ENCODE results near the gene APC. TPM values are rescaled to one million over a fixed set of nuclear protein-coding genes. Genes with fewer than 3 reads are reported as not detected.
A peak's percentile ranks its signal among the peaks of the same experiment; 100 is the strongest.
"Not testable (repeated sequence)": the region's sequence is repeated elsewhere in the genome, so short reads cannot be mapped to it uniquely, and the experiment has no call there.

The APC gene
- total and polyA plus RNA-seq, 4 donors, result 83.2 to 279 (median 137) TPM

DNA sequence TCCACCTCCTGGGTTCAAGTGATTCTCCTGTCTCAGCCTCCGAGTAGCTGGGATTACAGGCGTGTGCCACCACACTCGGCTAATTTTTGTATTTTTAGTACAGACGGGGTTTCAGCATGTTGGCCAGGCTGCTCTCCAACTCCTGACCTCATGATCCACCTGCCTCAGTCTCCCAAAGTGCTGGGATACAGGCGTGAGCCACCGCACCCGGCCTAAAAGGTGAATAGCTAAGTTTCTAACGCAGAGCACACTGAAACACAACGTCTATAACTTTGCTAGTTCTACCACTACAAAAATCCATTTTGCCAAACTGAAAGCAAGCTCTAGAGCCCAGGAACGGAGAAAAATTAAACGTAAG is 122.9 kb downstream of the APC start:
- WGBS (ENCODE audit: insufficient coverage), result 78% methylated on average over 6 of the region's 11 CpGs
- peaks cover 13% of the 10 kb centered on the region for H3K4me1 ChIP-seq (ENCODE audit: control insufficient read depth, insufficient read depth, low read length)
- peak overlapping the region; percentile 92 for H3K4me3 ChIP-seq (ENCODE audit: low read depth, low read length)
- H3K27me3 ChIP-seq (ENCODE audit: control insufficient read depth, insufficient read depth, low read length); H3K36me3 ChIP-seq (ENCODE audit: control insufficient read depth, insufficient read depth, low read length); DNase-seq (ENCODE audit: low read depth in 4 of 6, low spot score in 6 of 6); H3K9me3 ChIP-seq (ENCODE audit: control insufficient read depth, insufficient read depth, low read length): not testable (repeated sequence)
- H3K27ac ChIP-seq (ENCODE audit: low read depth, low read length), result peak overlapping the region; percentile 85

DNA sequence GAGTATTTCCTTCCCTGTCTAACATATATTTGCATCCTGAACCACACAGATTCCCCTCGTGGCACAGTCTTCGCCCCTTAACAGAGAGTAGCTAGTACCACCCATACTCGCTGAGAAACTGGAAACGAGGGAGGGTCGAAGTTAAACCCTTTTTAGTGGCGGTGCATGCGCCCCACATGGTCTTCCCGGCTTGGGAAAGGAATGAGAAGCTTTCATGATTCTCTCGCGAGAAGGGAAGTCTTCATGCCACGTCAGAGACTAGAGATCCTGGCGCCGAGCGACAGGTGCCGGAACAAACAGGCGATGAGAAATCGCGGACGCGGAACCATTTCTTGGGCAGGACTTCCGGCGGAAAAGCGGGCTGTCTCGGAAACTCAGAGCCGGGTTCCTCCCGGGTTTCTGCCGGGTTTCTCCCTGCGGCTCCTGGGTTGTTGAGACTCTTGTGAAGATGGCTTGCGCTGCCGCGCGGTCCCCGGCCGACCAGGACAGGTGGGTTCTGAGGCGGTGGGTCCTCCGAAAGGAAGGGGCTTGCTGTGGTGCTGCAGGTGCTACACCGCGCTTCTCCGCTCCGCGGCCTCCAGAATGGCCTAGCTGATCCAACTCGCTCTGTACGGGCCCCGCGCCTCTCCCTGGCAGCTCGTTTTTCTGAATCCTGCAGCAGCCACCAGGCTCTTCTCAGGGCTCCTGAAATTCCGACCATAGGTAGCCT is 123.4 kb downstream of the APC start, which contains the start of gene SRP19:
Gene SRP19 (plus strand): TSS at position 359 of the 709 bp plus-strand sequence. CDS start 90 bp downstream, at position 449.
- WGBS (ENCODE audit: insufficient coverage), result under 1% methylated on average over 44 of the region's 47 CpGs
- peak within 1 kb of the TSS; percentile 85 for H3K27ac ChIP-seq (ENCODE audit: low read depth, low read length)
- peak; percentile 92 to 99 (median 96) for DNase-seq (ENCODE audit: low read depth in 4 of 6, low spot score in 6 of 6)

DNA sequence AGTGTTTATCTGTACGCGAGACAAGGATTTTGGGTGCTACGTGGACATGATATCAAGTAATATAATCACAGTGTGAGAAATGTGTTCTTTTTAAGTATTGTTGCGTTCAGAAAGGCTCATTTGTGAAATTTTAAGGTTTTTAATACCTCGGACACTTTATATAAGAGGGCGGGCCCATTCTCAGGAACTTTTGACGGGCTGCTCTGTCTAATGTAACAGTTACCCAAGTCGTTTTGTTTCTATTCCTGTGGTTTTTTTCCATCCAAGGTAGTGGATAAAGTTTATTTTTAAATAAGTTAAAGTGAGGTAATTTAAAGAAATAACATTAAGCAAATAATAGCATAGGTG is 123.9 kb downstream of the APC start:
- Histone ChIP-seq H3K36me3 (ENCODE audit: control insufficient read depth, insufficient read depth, low read length) (peaks cover 16% of the 10 kb centered on the region), H3K9me3 (ENCODE audit: control insufficient read depth, insufficient read depth, low read length) (no peaks in the 10 kb centered on the region), H3K27ac (ENCODE audit: low read depth, low read length) (peak overlapping the region; percentile 85), H3K4me3 (ENCODE audit: low read depth, low read length) (peak overlapping the region; percentile 92), H3K4me1 (ENCODE audit: control insufficient read depth, insufficient read depth, low read length) (peaks cover 13% of the 10 kb centered on the region), H3K27me3 (ENCODE audit: control insufficient read depth, insufficient read depth, low read length) (no peaks in the 10 kb centered on the region)
- DNase-seq (ENCODE audit: low read depth in 4 of 6, low spot score in 6 of 6), result no peak
- no CpG with 5 or more reads among the region's 8 CpGs for WGBS (ENCODE audit: insufficient coverage)

More for the DNA sequence above, 123.4 kb downstream of the APC start, which contains the start of gene SRP19:
- Histone ChIP-seq H3K4me3 (ENCODE audit: low read depth, low read length) (peak within 1 kb of the TSS; percentile 92), H3K27me3 (ENCODE audit: control insufficient read depth, insufficient read depth, low read length) (no peaks in the 10 kb centered on the region), H3K9me3 (ENCODE audit: control insufficient read depth, insufficient read depth, low read length) (no peaks in the 10 kb centered on the region), H3K36me3 (ENCODE audit: control insufficient read depth, insufficient read depth, low read length) (peaks cover 12% of the 10 kb centered on the region), H3K4me1 (ENCODE audit: control insufficient read depth, insufficient read depth, low read length) (peaks cover 13% of the 10 kb centered on the region)

DNA sequence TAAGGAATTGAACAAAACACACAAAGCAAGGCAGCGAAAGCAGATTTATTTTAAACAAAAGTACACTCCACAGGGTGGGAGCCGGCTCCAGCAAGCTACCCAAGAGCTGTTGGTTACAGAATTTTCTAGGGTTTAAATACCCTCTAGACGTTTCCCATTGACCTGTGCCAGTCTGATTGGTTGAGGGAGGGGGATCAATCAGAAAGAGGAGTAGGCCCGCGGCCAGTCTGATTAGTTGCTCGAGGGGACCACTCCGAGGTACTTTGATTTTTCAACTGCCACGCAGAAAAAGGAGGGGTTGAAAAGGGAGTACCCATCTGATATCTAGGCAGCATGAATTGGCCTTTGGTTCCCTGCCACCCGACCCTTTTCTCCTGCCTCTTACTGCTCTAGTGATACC is 124.4 kb downstream of the APC start:
- 47% methylated on average over 2 of the region's 9 CpGs for WGBS (ENCODE audit: insufficient coverage)
- no peak for DNase-seq (ENCODE audit: low read depth in 4 of 6, low spot score in 6 of 6)
- Histone ChIP-seq H3K4me3 (ENCODE audit: low read depth, low read length) (peak overlapping the region; percentile 92), H3K36me3 (ENCODE audit: control insufficient read depth, insufficient read depth, low read length) (peaks cover 16% of the 10 kb centered on the region), H3K27me3 (ENCODE audit: control insufficient read depth, insufficient read depth, low read length) (no peaks in the 10 kb centered on the region), H3K27ac (ENCODE audit: low read depth, low read length) (no peak overlapping the region), H3K9me3 (ENCODE audit: control insufficient read depth, insufficient read depth, low read length) (no peaks in the 10 kb centered on the region), H3K4me1 (ENCODE audit: control insufficient read depth, insufficient read depth, low read length) (peaks cover 13% of the 10 kb centered on the region)

DNA sequence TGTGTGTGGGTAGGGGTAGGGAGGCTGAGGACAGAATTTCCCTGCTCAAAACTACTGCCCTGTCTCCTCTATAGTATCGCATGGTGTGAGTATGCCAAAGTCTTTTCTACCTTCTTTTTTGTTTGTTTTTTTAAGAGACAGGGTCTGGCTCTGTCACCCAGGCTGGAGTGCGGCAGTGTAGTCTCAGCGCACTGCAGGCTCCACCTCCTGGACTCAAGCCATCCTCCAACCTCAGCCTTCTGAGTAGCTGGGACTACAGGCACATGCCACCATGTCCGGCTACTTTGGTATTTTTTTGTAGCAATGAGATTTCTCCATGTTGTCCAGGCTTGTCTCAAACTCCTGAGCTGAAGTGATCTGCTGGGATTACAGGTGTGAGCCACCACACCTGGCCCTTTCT is 125.9 kb downstream of the APC start:
- Histone ChIP-seq H3K27me3 (ENCODE audit: control insufficient read depth, insufficient read depth, low read length) (no peaks in the 10 kb centered on the region), H3K4me1 (ENCODE audit: control insufficient read depth, insufficient read depth, low read length) (peaks cover 13% of the 10 kb centered on the region), H3K9me3 (ENCODE audit: control insufficient read depth, insufficient read depth, low read length) (no peaks in the 10 kb centered on the region), H3K4me3 (ENCODE audit: low read depth, low read length) (no peak overlapping the region), H3K27ac (ENCODE audit: low read depth, low read length) (no peak overlapping the region), H3K36me3 (ENCODE audit: control insufficient read depth, insufficient read depth, low read length) (peaks cover 20% of the 10 kb centered on the region)
- DNase-seq (ENCODE audit: low read depth in 4 of 6, low spot score in 6 of 6), result no peak
- 60% methylated on average over 1 of the region's 4 CpGs for WGBS (ENCODE audit: insufficient coverage)

DNA sequence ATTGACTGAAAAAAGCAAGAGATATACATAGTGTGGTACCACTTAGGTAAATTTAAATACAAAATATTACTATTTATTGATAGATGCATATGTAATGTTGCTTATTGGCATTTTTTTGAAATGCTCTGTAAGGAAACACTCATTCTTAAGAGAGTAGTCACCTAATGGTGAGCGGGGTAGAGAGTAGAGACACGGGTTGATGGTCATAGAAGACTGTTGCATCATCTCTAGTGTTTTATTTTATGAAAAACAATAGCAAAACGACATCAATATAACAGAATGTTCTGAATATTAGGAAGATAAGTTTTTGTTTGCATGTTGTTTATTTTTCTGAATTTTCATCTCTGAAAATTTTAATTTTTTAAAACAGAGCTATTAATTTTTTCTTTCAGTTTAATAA is 127.4 kb downstream of the APC start:
- Histone ChIP-seq H3K4me3 (ENCODE audit: low read depth, low read length) (no peak overlapping the region), H3K4me1 (ENCODE audit: control insufficient read depth, insufficient read depth, low read length) (peaks cover 13% of the 10 kb centered on the region), H3K27ac (ENCODE audit: low read depth, low read length) (no peak overlapping the region), H3K27me3 (ENCODE audit: control insufficient read depth, insufficient read depth, low read length) (no peaks in the 10 kb centered on the region), H3K9me3 (ENCODE audit: control insufficient read depth, insufficient read depth, low read length) (no peaks in the 10 kb centered on the region), H3K36me3 (ENCODE audit: control insufficient read depth, insufficient read depth, low read length) (peaks cover 22% of the 10 kb centered on the region)
- DNase-seq (ENCODE audit: low read depth in 4 of 6, low spot score in 6 of 6), result no peak
- WGBS (ENCODE audit: insufficient coverage), result no CpG with 5 or more reads among the region's 3 CpGs

DNA sequence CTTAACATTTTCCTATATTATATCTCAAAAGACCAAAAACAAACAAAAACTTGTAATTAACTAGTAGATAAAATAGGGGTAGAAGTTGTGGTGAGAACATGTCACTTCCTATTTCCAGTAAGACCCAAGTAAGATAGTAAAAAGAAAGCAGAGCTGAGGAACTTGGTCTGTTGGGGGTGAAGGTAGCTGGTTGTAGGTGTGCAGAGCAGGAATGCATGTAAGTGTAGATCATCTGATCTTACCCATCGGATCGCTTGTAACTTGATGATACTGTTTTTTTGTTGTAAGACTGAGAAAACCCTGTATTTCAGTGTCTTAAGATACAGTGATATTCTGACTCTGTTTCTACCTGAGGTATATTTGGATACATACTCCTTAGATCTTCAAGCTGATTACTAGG is 129.1 kb downstream of the APC start:
- Histone ChIP-seq H3K9me3 (ENCODE audit: control insufficient read depth, insufficient read depth, low read length) (no peaks in the 10 kb centered on the region), H3K27ac (ENCODE audit: low read depth, low read length) (no peak overlapping the region), H3K4me3 (ENCODE audit: low read depth, low read length) (no peak overlapping the region), H3K27me3 (ENCODE audit: control insufficient read depth, insufficient read depth, low read length) (no peaks in the 10 kb centered on the region), H3K36me3 (ENCODE audit: control insufficient read depth, insufficient read depth, low read length) (peaks cover 30% of the 10 kb centered on the region), H3K4me1 (ENCODE audit: control insufficient read depth, insufficient read depth, low read length) (peaks cover 7% of the 10 kb centered on the region)
- no peak for DNase-seq (ENCODE audit: low read depth in 4 of 6, low spot score in 6 of 6)
- 100% methylated on average over 2 of the region's 2 CpGs for WGBS (ENCODE audit: insufficient coverage)

DNA sequence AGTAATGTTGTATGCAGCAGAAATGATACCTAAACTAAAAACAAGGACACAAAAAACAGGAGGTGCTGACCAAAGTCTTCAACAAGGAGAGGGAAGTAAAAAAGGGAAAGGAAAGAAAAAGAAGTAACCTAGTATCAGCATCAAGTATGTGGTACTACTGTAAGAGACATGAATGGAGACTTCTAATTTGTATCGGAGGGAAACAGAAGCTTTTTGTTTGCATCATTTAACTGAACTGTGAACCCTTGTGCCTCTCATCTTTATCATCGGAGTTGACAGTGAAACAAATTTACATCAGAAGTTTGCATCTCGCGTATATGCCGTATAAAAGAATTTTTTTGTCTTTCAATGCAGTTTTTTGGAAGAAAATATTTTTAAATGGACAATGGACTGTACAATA is 129.7 kb downstream of the APC start:
- no CpG with 5 or more reads among the region's 5 CpGs for WGBS (ENCODE audit: insufficient coverage)

DNA sequence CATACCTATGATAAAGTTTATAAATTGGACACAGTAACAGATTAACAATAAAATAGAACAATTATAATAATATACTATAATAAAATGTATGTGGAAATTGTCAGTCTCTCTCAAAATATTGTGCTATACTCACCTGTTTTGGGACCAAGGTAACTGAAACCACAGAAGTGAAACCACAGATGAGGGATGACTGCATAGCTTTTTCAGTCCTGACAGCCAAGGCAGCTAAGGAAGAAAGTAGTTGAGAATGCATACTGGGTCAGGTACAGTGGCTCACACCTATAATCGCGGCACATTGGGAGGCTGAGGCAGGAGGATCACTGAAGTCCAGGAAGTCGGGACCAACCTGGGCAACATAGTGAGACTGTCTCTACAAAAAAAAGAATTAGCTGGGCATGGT is 132.3 kb downstream of the APC start:
- no peak overlapping the region for H3K27ac ChIP-seq (ENCODE audit: low read depth, low read length)
- no peaks in the 10 kb centered on the region for H3K9me3 ChIP-seq (ENCODE audit: control insufficient read depth, insufficient read depth, low read length)
- 96% methylated on average over 3 of the region's 3 CpGs for WGBS (ENCODE audit: insufficient coverage)
- H3K4me1 ChIP-seq (ENCODE audit: control insufficient read depth, insufficient read depth, low read length), result no peaks in the 10 kb centered on the region
- H3K4me3 ChIP-seq (ENCODE audit: low read depth, low read length), result no peak overlapping the region
- H3K27me3 ChIP-seq (ENCODE audit: control insufficient read depth, insufficient read depth, low read length), result no peaks in the 10 kb centered on the region
- peaks cover 24% of the 10 kb centered on the region for H3K36me3 ChIP-seq (ENCODE audit: control insufficient read depth, insufficient read depth, low read length)
- no peak for DNase-seq (ENCODE audit: low read depth in 4 of 6, low spot score in 6 of 6)

More for the DNA sequence above, 129.7 kb downstream of the APC start:
- Histone ChIP-seq H3K4me3 (ENCODE audit: low read depth, low read length) (no peak overlapping the region), H3K9me3 (ENCODE audit: control insufficient read depth, insufficient read depth, low read length) (no peaks in the 10 kb centered on the region), H3K27me3 (ENCODE audit: control insufficient read depth, insufficient read depth, low read length) (no peaks in the 10 kb centered on the region), H3K4me1 (ENCODE audit: control insufficient read depth, insufficient read depth, low read length) (peaks cover 2% of the 10 kb centered on the region), H3K36me3 (ENCODE audit: control insufficient read depth, insufficient read depth, low read length) (peaks cover 30% of the 10 kb centered on the region), H3K27ac (ENCODE audit: low read depth, low read length) (no peak overlapping the region)
- no peak for DNase-seq (ENCODE audit: low read depth in 4 of 6, low spot score in 6 of 6)

DNA sequence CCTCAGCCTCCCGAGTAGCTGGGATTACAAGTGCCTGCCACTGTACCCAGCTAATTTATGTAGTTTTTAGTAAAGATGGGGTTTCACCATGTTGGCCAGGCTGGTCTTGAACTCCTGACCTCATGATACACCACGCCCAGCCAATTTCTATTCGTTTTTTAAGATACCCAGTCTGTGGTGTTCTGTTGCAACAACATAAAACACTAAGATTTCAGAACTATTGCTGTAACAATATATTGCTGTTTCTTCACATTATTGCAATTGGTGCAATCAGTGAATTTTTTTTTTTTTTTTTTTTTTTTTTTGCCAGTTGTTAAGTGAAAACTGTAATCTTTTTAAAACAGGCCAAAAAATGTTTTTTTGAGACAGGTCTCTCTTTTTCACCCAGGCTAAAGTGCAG is 133.3 kb downstream of the APC start:
- no peaks in the 10 kb centered on the region for H3K4me1 ChIP-seq (ENCODE audit: control insufficient read depth, insufficient read depth, low read length)
- H3K9me3 ChIP-seq (ENCODE audit: control insufficient read depth, insufficient read depth, low read length), result no peaks in the 10 kb centered on the region
- no peaks in the 10 kb centered on the region for H3K27me3 ChIP-seq (ENCODE audit: control insufficient read depth, insufficient read depth, low read length)
- WGBS (ENCODE audit: insufficient coverage), result 67% methylated on average over 1 of the region's 3 CpGs
- peaks cover 27% of the 10 kb centered on the region for H3K36me3 ChIP-seq (ENCODE audit: control insufficient read depth, insufficient read depth, low read length)
- H3K27ac ChIP-seq (ENCODE audit: low read depth, low read length), result no peak overlapping the region
- H3K4me3 ChIP-seq (ENCODE audit: low read depth, low read length), result no peak overlapping the region
- no peak for DNase-seq (ENCODE audit: low read depth in 4 of 6, low spot score in 6 of 6)

Measured in spinal cord (tissue), 10 donors.